ENCODE results near the gene AGAP1. TPM values are rescaled to one million over a fixed set of nuclear protein-coding genes. Genes with fewer than 3 reads are reported as not detected.

AGAP1 gene
- total RNA-seq, 2 experiments from 2014 or later, result not detected

GRCh38 chr2:235670974-235671787 lies 177.3 kb downstream of the AGAP1 start:
- TF ChIP-seq CTCF (conservative IDR thresholded peaks at IDR 0.05; ENCODE audit: low read length) (no peak), EZH2phosphoT487 (IDR thresholded peaks at IDR 0.05; ENCODE audit: borderline replicate concordance, low read depth, low read length) (no peak)
- Histone ChIP-seq H3K4me2 (ENCODE audit: low read length) (no peak overlapping the region), H3K4me1 (ENCODE audit: insufficient read depth, low read length, poor library complexity, severe bottlenecking) (no peaks in the 10 kb centered on the region), H3K9me2 (ENCODE audit: insufficient read depth, low read length) (no peaks in the 10 kb centered on the region), H3K4me3 (ENCODE audit: low read depth, low read length, poor library complexity, severe bottlenecking) (no peak overlapping the region), H3K9me3 (ENCODE audit: low read length) (no peaks in the 10 kb centered on the region), H3K79me2 (ENCODE audit: insufficient read depth, low read depth, low read length) (no peaks in the 10 kb centered on the region), H2AFZ (ENCODE audit: low read length) (no peak overlapping the region), H4K20me1 (ENCODE audit: insufficient read depth, low read length) (no peaks in the 10 kb centered on the region), H3K36me3 (ENCODE audit: insufficient read depth, low read length) (no peaks in the 10 kb centered on the region), H3K27ac (ENCODE audit: low read depth, low read length, poor library complexity, severe bottlenecking) (no peak overlapping the region)
- POLR2A ChIA-PET, result no interaction called here
- no TSS peak for BruUV-seq (replicated peaks)
- CTCF ChIA-PET (ENCODE audit: unreplicated experiment), result no interaction called here
- intact Hi-C loops (cut with micrococcal nuclease; ENCODE audit: unreplicated experiment), result no loop called here
- DNase-seq (ENCODE audit: low spot score), result no peak

GRCh38 chr2:235672720-235673119 lies 178.9 kb downstream of the AGAP1 start:
- Histone ChIP-seq H3K4me1 (ENCODE audit: insufficient read depth, low read length, poor library complexity, severe bottlenecking) (no peaks in the 10 kb centered on the region), H3K79me2 (ENCODE audit: insufficient read depth, low read depth, low read length) (no peaks in the 10 kb centered on the region), H3K27ac (ENCODE audit: low read depth, low read length, poor library complexity, severe bottlenecking) (no peak overlapping the region), H2AFZ (ENCODE audit: low read length) (no peak overlapping the region), H3K9me2 (ENCODE audit: insufficient read depth, low read length) (no peaks in the 10 kb centered on the region), H3K4me3 (ENCODE audit: low read depth, low read length, poor library complexity, severe bottlenecking) (no peak overlapping the region), H3K9me3 (ENCODE audit: low read length) (no peaks in the 10 kb centered on the region), H3K36me3 (ENCODE audit: insufficient read depth, low read length) (no peaks in the 10 kb centered on the region), H4K20me1 (ENCODE audit: insufficient read depth, low read length) (no peaks in the 10 kb centered on the region), H3K4me2 (ENCODE audit: low read length) (no peak overlapping the region)
- DNase-seq (ENCODE audit: low spot score), result no peak
- CTCF ChIA-PET (ENCODE audit: unreplicated experiment), result no interaction called here
- no TSS peak for BruUV-seq (replicated peaks)
- intact Hi-C loops (cut with micrococcal nuclease; ENCODE audit: unreplicated experiment), result no loop called here
- TF ChIP-seq EZH2phosphoT487 (IDR thresholded peaks at IDR 0.05; ENCODE audit: borderline replicate concordance, low read depth, low read length) (no peak), CTCF (conservative IDR thresholded peaks at IDR 0.05; ENCODE audit: low read length) (no peak)
- POLR2A ChIA-PET, result no interaction called here

GRCh38 chr2:235674146-235674545 lies 180.3 kb downstream of the AGAP1 start:
- CTCF ChIA-PET (ENCODE audit: unreplicated experiment), result no interaction called here

More at GRCh38 chr2:235674146-235674545, 180.3 kb downstream of the AGAP1 start:
- no TSS peak for BruUV-seq (replicated peaks)
- no peak for TF ChIP-seq CTCF (conservative IDR thresholded peaks at IDR 0.05; ENCODE audit: low read length)
- TF ChIP-seq EZH2phosphoT487 (IDR thresholded peaks at IDR 0.05; ENCODE audit: borderline replicate concordance, low read depth, low read length), result no peak
- no peak for DNase-seq (ENCODE audit: low spot score)
- Histone ChIP-seq H3K4me3 (ENCODE audit: low read depth, low read length, poor library complexity, severe bottlenecking) (no peak overlapping the region), H3K4me1 (ENCODE audit: insufficient read depth, low read length, poor library complexity, severe bottlenecking) (no peaks in the 10 kb centered on the region), H2AFZ (ENCODE audit: low read length) (no peak overlapping the region), H3K9me3 (ENCODE audit: low read length) (no peaks in the 10 kb centered on the region), H3K9me2 (ENCODE audit: insufficient read depth, low read length) (no peaks in the 10 kb centered on the region), H3K79me2 (ENCODE audit: insufficient read depth, low read depth, low read length) (no peaks in the 10 kb centered on the region), H3K27ac (ENCODE audit: low read depth, low read length, poor library complexity, severe bottlenecking) (no peak overlapping the region), H4K20me1 (ENCODE audit: insufficient read depth, low read length) (no peaks in the 10 kb centered on the region), H3K36me3 (ENCODE audit: insufficient read depth, low read length) (no peaks in the 10 kb centered on the region), H3K4me2 (ENCODE audit: low read length) (no peak overlapping the region)
- intact Hi-C loops (cut with micrococcal nuclease; ENCODE audit: unreplicated experiment), result no loop called here
- POLR2A ChIA-PET, result interaction anchor here (0.7 kb wide), 1 partner anchor 282 kb away, joined by 5 read pairs; no protein-coding TSS in a partner anchor

All from OCI-LY7 (cell line).